Superior temporal gyrus (tissue), 1 donor: ENCODE measurements around the gene KSR1.
"Not testable (repeated sequence)": the region's sequence is repeated elsewhere in the genome, so short reads cannot be mapped to it uniquely, and the experiment has no call there.

ENCODE experiments used
- DNase-seq: peaks from one replicate; pipeline ENCODE4 v3.0.0-alpha.2; 2016; ENCODE audit errors: extremely low spot score

Gene KSR1

GRCh38 chr17:27454089-27454488 is 2.2 kb upstream of the KSR1 start:
- no peak for DNase-seq

GRCh38 chr17:27455236-27455913 is 873 bp upstream of the KSR1 start:
- DNase-seq = peak; percentile 11

GRCh38 chr17:27456681-27457359 is 572 bp downstream of the KSR1 start:
- DNase-seq = peak; percentile 12

GRCh38 chr17:27457360-27457715 is 1.1 kb downstream of the KSR1 start:
- DNase-seq = peak; percentile 22

- DNase-seq = peak; percentile 46
Observed at GRCh38 chr17:27457731-27458523, 1.7 kb downstream of the KSR1 start.

GRCh38 chr17:27458524-27458908 is 2.3 kb downstream of the KSR1 start:
- DNase-seq = no peak

- DNase-seq = no peak
Observed at GRCh38 chr17:27459433-27459832, 3.2 kb downstream of the KSR1 start.

GRCh38 chr17:27460196-27460725 is 4.0 kb downstream of the KSR1 start:
- no peak for DNase-seq

GRCh38 chr17:27461192-27461859 is 5.1 kb downstream of the KSR1 start:
- no peak for DNase-seq

- no peak for DNase-seq
Observed at GRCh38 chr17:27462149-27462548, 5.9 kb downstream of the KSR1 start.

GRCh38 chr17:27462714-27463113 is 6.5 kb downstream of the KSR1 start:
- no peak for DNase-seq

GRCh38 chr17:27463235-27463677 is 7.0 kb downstream of the KSR1 start:
- no peak for DNase-seq

GRCh38 chr17:27464019-27464418 is 7.8 kb downstream of the KSR1 start:
- DNase-seq = not testable (repeated sequence)

- DNase-seq = no peak
Observed at GRCh38 chr17:27464431-27464830, 8.2 kb downstream of the KSR1 start.

GRCh38 chr17:27465875-27466274 is 9.6 kb downstream of the KSR1 start:
- DNase-seq = not testable (repeated sequence)

GRCh38 chr17:27466376-27466742 is 10.1 kb downstream of the KSR1 start:
- no peak for DNase-seq

GRCh38 chr17:27466743-27467375 is 10.6 kb downstream of the KSR1 start:
- no peak for DNase-seq

- no peak for DNase-seq
Observed at GRCh38 chr17:27469256-27469655, 13.0 kb downstream of the KSR1 start.

- DNase-seq = no peak
Observed at GRCh38 chr17:27471321-27472269, 15.3 kb downstream of the KSR1 start.

- DNase-seq = no peak
Observed at GRCh38 chr17:27473190-27473747, 17.0 kb downstream of the KSR1 start.
